Ishikawa (cell line): ENCODE measurements around the gene HS6ST1.

ENCODE experiments used
- CEBPB ChIP-seq: IDR thresholded peaks from 2 replicates; pipeline ENCODE4 v1.6.1; 2012
- EGR1 ChIP-seq: IDR thresholded peaks from 2 replicates; pipeline ENCODE4 v1.6.1; 2012
- EP300 ChIP-seq: IDR thresholded peaks from 2 replicates; pipeline ENCODE4 v1.6.1; 2012; ENCODE audit warnings: borderline replicate concordance
- FOXM1 ChIP-seq: IDR thresholded peaks from 2 replicates; pipeline ENCODE4 v1.6.1; 2012; ENCODE audit warnings: low read depth, borderline replicate concordance
- NFIC ChIP-seq: IDR thresholded peaks from 2 replicates; pipeline ENCODE4 v1.6.1; 2012
- RAD21 ChIP-seq: IDR thresholded peaks from 2 replicates; pipeline ENCODE4 v1.6.1; 2012; ENCODE audit warnings: low read depth
- TAF1 ChIP-seq: IDR thresholded peaks from 2 replicates; pipeline ENCODE4 v1.6.1; 2012; ENCODE audit warnings: low read depth, mild to moderate bottlenecking
- YY1 ChIP-seq: IDR thresholded peaks from 2 replicates; pipeline ENCODE4 v1.6.1; 2012; ENCODE audit warnings: low read depth
- TF ChIP-seq, protein P1 (sequence below): IDR thresholded peaks from 2 replicates; pipeline ENCODE4 v1.6.1; 2012
- TF ChIP-seq, protein P2 (sequence below): IDR thresholded peaks from 2 replicates; pipeline ENCODE4 v1.6.1; 2012

DNA sequence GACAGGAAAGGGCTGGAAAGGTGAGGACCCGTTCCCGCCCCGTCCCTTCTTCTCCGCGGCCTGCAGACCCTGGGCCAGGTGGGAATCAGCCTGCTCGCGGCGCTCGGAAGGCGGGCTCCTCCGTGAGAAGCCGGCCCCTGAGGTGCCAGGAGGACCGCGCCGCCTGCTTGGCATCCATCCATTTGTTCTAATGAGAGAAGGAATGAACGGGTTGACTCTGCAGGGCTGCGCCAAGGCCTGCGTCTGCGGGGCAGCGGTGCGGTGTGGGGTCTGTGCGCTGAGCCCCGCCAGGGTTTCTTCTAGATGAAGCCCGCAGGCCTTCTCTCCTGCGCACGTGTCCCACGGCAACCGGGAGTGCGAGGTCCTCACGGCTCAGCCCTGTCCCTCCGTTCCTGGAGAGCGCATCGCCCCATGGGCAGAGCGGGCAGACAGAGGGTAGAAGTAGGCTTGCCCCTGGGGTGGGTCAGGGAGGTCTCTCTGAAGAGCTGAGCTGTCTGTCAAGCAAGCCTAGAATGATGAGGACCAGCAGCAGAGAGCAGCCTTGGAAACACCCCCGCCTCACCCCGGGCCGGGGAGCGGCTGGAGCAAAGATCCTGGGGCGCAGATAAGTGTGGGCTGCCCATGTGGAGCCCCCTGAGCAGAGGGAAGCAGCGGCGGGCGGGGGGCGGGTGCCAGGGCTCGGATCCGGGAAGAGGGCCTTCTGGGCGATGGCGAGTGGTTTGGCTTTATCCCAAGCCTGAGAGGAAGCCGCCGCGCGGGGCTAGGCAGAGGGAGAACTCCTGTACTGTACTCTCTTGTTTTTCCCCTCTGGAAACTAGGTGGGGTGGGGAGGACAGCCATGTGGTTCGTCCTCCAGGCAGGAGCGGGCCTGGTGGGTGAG is 27.9 kb upstream of the HS6ST1 start:
- TF ChIP-seq EP300: no peak
- TF ChIP-seq RAD21: no peak
- no peak for TF ChIP-seq TAF1
- no peak for TF ChIP-seq FOXM1
- TF ChIP-seq, protein P1, sequence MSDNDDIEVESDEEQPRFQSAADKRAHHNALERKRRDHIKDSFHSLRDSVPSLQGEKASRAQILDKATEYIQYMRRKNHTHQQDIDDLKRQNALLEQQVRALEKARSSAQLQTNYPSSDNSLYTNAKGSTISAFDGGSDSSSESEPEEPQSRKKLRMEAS: no peak
- no peak for TF ChIP-seq CEBPB
- no peak for TF ChIP-seq YY1
- TF ChIP-seq, protein P2, sequence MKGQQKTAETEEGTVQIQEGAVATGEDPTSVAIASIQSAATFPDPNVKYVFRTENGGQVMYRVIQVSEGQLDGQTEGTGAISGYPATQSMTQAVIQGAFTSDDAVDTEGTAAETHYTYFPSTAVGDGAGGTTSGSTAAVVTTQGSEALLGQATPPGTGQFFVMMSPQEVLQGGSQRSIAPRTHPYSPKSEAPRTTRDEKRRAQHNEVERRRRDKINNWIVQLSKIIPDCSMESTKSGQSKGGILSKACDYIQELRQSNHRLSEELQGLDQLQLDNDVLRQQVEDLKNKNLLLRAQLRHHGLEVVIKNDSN: no peak
- TF ChIP-seq NFIC: no peak
- no peak for TF ChIP-seq EGR1
